ENCODE results near the gene SLC4A2. TPM values are rescaled to one million over a fixed set of nuclear protein-coding genes. Genes with fewer than 3 reads are reported as not detected.
A peak's percentile ranks its signal among the peaks of the same experiment; 100 is the strongest.

The SLC4A2 gene
- total RNA-seq, 2 donors from 2014 or later, result 76.7 to 169 TPM

- H3K36me3 ChIP-seq, result peaks cover 8% of the 10 kb centered on the region
- H3K9me3 ChIP-seq, result no peaks in the 10 kb centered on the region
- no peaks in the 10 kb centered on the region for H3K27me3 ChIP-seq
- peak overlapping the region; percentile 85 to 95 for H3K9ac ChIP-seq (ENCODE audit: low read depth in 2 of 2, low read length in 2 of 2)
- H3K4me3 ChIP-seq, result peak overlapping the region; percentile 83
- no peak overlapping the region for H3K27ac ChIP-seq
- DNase-seq, result no peak
- TF ChIP-seq, protein P1, sequence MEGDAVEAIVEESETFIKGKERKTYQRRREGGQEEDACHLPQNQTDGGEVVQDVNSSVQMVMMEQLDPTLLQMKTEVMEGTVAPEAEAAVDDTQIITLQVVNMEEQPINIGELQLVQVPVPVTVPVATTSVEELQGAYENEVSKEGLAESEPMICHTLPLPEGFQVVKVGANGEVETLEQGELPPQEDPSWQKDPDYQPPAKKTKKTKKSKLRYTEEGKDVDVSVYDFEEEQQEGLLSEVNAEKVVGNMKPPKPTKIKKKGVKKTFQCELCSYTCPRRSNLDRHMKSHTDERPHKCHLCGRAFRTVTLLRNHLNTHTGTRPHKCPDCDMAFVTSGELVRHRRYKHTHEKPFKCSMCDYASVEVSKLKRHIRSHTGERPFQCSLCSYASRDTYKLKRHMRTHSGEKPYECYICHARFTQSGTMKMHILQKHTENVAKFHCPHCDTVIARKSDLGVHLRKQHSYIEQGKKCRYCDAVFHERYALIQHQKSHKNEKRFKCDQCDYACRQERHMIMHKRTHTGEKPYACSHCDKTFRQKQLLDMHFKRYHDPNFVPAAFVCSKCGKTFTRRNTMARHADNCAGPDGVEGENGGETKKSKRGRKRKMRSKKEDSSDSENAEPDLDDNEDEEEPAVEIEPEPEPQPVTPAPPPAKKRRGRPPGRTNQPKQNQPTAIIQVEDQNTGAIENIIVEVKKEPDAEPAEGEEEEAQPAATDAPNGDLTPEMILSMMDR (IDR thresholded peaks at IDR 0.05), result no peak
- H3K4me1 ChIP-seq, result peaks cover 22% of the 10 kb centered on the region
- intact Hi-C loops (cut with DNase I), result no loop called here
These were observed 20.0 kb downstream of the SLC4A2 start for GRCh38 chr7:151079199-151079910.

DNA sequence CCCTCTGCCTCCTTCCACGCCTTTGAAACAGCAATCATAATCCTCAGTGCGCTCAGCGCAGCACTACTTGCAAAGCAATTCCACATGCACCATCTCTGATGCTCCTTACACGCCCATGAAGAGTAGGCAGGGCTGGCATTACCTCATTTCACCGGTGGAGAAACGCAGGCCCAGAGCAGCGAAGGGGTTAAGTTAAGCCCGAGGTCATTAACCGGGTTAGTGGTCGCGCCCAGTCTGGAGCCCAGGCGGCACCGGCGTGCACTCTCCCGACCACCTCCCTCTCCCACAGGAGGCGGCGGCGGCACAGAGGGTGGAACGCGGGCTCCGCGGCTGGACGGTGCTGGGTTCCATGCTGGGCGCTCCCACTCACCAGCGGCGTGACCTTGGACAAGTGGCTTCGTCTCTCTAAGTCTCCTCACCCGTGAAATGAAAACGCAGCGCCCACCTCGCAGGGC is 20.7 kb downstream of the SLC4A2 start:
- intact Hi-C loops (cut with DNase I), result no loop called here
- H3K9ac ChIP-seq (ENCODE audit: low read depth in 2 of 2, low read length in 2 of 2), result peak overlapping the region; percentile 85 to 95
- H3K27me3 ChIP-seq, result no peaks in the 10 kb centered on the region
- peak; percentile 46 for DNase-seq
- peak overlapping the region; percentile 94 for H3K27ac ChIP-seq
- peaks cover 3% of the 10 kb centered on the region for H3K36me3 ChIP-seq
- TF ChIP-seq, protein P1 (IDR thresholded peaks at IDR 0.05), result no peak
- H3K9me3 ChIP-seq, result no peaks in the 10 kb centered on the region
- peak overlapping the region; percentile 83 for H3K4me3 ChIP-seq
- peaks cover 22% of the 10 kb centered on the region for H3K4me1 ChIP-seq

DNA sequence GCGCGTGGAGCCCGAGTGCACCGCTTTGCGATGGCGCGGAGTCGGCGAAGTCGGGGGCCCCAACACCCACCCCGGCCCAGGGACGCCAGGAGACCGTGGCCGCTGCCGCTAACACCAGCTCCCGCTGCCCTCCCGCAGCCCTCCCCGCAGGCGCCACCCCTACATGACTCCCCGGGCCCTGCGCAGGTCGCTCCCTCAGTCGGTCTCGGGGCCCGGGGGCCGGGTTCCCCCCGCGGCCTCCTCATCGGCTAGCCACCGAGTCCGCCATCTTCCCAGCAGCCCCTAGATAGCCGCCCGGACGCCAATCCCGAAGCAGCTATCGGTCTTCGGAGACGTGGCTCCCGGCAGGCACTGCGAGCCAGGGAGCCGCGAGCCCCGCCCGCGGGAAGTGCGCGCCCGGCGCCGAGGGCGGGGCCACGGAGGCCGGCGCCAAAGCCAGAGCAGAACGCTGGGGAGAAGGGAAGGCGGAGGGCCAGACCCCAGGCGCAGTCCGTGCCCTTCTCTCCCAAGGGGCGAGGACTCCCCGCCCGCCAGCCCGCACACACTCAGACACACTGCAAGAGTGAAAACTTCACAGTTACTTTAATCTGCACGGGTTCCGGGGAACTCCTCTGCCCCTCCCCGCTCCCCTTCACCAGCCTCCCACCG is 21.3 kb downstream of the SLC4A2 start, which contains the start of gene FASTK:
FASTK (minus strand) TSS at position 288 of the 648 bp plus-strand sequence; CDS start at position 245, 43 bp downstream.
- peak; percentile 94 for DNase-seq
- no peaks in the 10 kb centered on the region for H3K36me3 ChIP-seq
- H3K9me3 ChIP-seq, result no peaks in the 10 kb centered on the region
- intact Hi-C loops (cut with DNase I), result no loop called here
- H3K4me1 ChIP-seq, result peaks cover 22% of the 10 kb centered on the region
- H3K4me3 ChIP-seq, result peak within 1 kb of the TSS; percentile 83
- TF ChIP-seq, protein P1 (IDR thresholded peaks at IDR 0.05), result no peak
- H3K27ac ChIP-seq, result peak within 1 kb of the TSS; percentile 94
- H3K9ac ChIP-seq (ENCODE audit: low read depth in 2 of 2, low read length in 2 of 2), result peak within 1 kb of the TSS; percentile 85 to 95
- no peaks in the 10 kb centered on the region for H3K27me3 ChIP-seq

DNA sequence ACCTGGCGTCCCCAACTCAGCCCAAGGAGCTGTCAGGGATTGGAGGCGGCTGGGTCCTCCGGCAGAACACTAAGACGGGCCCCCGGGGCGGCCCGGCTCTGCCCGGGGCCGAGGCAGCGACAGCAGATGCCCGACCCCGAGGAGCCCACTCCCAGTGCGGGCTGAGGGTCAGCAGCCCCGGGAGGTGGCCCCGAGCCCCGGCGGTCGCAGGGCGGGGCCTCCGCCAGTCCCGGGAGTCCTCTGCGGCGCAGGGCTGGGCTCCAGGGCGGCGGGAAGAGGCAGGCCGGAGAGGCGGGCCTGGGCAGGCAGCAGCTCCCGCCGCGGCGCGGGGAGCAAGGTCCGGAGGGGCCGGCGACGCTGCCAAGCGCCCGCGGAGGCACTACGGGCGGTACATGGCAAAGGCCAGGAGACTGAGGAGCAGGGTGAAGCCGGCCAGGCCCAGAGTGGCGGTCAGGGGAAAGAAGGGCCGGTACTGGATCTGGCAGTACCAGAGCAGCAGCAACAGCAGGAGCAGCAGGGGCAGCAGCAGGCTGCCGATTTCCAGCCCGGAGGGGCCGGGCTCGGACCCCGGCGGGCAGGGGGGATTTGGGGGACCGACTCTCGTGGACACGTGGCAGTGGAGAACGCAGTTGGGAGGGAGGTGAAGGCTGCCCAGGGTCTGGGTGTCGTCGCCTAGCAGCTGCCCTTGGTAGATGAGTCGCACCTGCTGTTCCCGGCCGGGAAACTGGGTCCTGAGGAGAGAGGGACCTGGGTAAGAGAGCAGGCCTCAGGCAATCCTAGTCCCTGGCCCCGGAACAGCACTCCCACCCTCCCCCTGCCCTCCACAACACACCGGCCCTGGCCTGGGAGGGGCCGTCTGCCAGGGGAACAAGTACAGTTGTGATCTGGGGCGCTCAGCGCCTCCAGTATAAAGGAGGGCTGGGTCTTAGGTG is 22.0 kb downstream of the SLC4A2 start:
- Histone ChIP-seq H3K27me3 (no peaks in the 10 kb centered on the region), H3K4me3 (peak overlapping the region; percentile 83), H3K27ac (peak overlapping the region; percentile 94), H3K9ac (ENCODE audit: low read depth in 2 of 2, low read length in 2 of 2) (peak overlapping the region; percentile 82 to 85), H3K36me3 (no peaks in the 10 kb centered on the region), H3K9me3 (no peaks in the 10 kb centered on the region), H3K4me1 (peaks cover 22% of the 10 kb centered on the region)
- intact Hi-C loops (cut with DNase I), result no loop called here
- peak; percentile 61 for DNase-seq
- TF ChIP-seq, protein P1 (IDR thresholded peaks at IDR 0.05), result no peak
